Brain microvascular endothelial cell (primary cell): ENCODE data around the gene SDK1.

Source experiments
- DNase-seq: peaks from one replicate; pipeline ENCODE4 v3.0.0-alpha.2; 2020
- H3K27ac ChIP-seq: fragments of 250-450 bp; sonication (Bioruptor Pico); 2 replicates; pipeline ENCODE4 v1.5.1; 2020; ENCODE audit warnings: mild to moderate bottlenecking, moderate library complexity
- H3K27me3 ChIP-seq: fragments of 250-450 bp; sonication (Bioruptor Pico); replicated peaks from 2 replicates; pipeline ENCODE4 v1.5.1; 2020; ENCODE audit warnings: mild to moderate bottlenecking
- H3K36me3 ChIP-seq: fragments of 250-450 bp; sonication (Bioruptor Pico); replicated peaks from 2 replicates; pipeline ENCODE4 v1.5.1; 2020; ENCODE audit warnings: mild to moderate bottlenecking
- H3K4me3 ChIP-seq: 2 replicates; pipeline ENCODE4 v1.5.1; 2011; ENCODE audit warnings: low read depth, mild to moderate bottlenecking, control low read depth, low read length, moderate library complexity
- in situ Hi-C: cut with HindIII; loops from 2 replicates; pipeline ENCODE4 v1.10.0; 2017; ENCODE audit warnings: low sequenced_read_pairs, low pct_ligation_motif_present
- TF ChIP-seq, protein P1 (sequence below): IDR thresholded peaks from 2 replicates; pipeline ENCODE4 v1.5.1; 2011; ENCODE audit warnings: low read depth, mild to moderate bottlenecking, moderate library complexity, low read length, control low read depth, inconsistent platforms; ENCODE audit errors: missing control alignments

Gene SDK1

GRCh38 chr7:3280445-3280844 lies 20.6 kb upstream of the SDK1 start:
- in situ Hi-C loops: no loop called here

DNA sequence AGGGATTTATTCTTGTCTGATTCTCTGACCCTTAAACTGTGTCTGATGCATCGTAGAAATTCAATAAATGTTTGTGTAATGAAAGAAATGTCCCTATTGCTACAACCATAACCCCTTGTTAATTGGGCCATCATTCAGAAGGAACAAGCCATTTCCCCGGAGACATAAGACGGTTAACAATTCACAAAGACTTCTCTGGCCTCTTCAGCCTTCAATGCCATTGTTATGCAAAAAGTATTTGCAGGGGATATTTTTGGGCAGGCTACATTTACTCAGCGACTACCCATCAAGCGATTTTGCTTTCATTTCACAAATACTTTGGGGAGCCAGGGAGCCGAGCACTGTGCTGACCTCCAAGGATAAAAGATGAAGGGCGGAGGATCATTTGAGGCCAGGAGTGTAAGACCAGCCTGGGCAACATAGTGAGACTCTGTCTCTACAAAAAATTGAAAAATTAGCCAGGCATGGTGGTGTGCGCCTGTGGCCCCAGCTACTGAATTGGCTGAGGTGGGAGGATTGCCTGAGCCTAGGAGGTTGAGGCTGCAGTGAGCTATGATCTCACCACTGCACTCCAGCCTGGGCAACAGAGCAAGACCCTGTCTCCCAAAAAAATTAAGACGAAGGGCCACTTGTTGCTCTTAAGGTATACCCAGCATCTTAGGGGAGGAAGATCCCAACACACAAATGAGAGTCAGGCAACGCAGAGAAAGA lies 20.0 kb upstream of the SDK1 start:
- H3K27ac ChIP-seq: no peak overlapping the region
- H3K27me3 ChIP-seq: no peaks in the 10 kb centered on the region
- in situ Hi-C loops: no loop called here
- TF ChIP-seq, protein P1, sequence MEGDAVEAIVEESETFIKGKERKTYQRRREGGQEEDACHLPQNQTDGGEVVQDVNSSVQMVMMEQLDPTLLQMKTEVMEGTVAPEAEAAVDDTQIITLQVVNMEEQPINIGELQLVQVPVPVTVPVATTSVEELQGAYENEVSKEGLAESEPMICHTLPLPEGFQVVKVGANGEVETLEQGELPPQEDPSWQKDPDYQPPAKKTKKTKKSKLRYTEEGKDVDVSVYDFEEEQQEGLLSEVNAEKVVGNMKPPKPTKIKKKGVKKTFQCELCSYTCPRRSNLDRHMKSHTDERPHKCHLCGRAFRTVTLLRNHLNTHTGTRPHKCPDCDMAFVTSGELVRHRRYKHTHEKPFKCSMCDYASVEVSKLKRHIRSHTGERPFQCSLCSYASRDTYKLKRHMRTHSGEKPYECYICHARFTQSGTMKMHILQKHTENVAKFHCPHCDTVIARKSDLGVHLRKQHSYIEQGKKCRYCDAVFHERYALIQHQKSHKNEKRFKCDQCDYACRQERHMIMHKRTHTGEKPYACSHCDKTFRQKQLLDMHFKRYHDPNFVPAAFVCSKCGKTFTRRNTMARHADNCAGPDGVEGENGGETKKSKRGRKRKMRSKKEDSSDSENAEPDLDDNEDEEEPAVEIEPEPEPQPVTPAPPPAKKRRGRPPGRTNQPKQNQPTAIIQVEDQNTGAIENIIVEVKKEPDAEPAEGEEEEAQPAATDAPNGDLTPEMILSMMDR: no peak
- H3K4me3 ChIP-seq: no peak overlapping the region
- no peaks in the 10 kb centered on the region for H3K36me3 ChIP-seq
- DNase-seq: no peak

More at GRCh38 chr7:3280445-3280844, 20.6 kb upstream of the SDK1 start:
- no peak overlapping the region for H3K4me3 ChIP-seq
- TF ChIP-seq, protein P1: no peak
- DNase-seq: no peak
- no peaks in the 10 kb centered on the region for H3K36me3 ChIP-seq
- no peak overlapping the region for H3K27ac ChIP-seq
- H3K27me3 ChIP-seq: no peaks in the 10 kb centered on the region

GRCh38 chr7:3282457-3282856 lies 18.6 kb upstream of the SDK1 start:
- H3K27me3 ChIP-seq: no peaks in the 10 kb centered on the region
- in situ Hi-C loops: no loop called here
- TF ChIP-seq, protein P1: no peak
- no peak overlapping the region for H3K27ac ChIP-seq
- no peak overlapping the region for H3K4me3 ChIP-seq
- no peaks in the 10 kb centered on the region for H3K36me3 ChIP-seq
- DNase-seq: no peak

- DNase-seq: no peak
- H3K36me3 ChIP-seq: no peaks in the 10 kb centered on the region
- no peak overlapping the region for H3K4me3 ChIP-seq
- no peaks in the 10 kb centered on the region for H3K27me3 ChIP-seq
- TF ChIP-seq, protein P1: no peak
- no peak overlapping the region for H3K27ac ChIP-seq
- in situ Hi-C loops: no loop called here
These were observed 17.8 kb upstream of the SDK1 start for GRCh38 chr7:3283130-3283704.

GRCh38 chr7:3285652-3286051 lies 15.4 kb upstream of the SDK1 start:
- in situ Hi-C loops: no loop called here
- no peak overlapping the region for H3K4me3 ChIP-seq
- TF ChIP-seq, protein P1: no peak

More at GRCh38 chr7:3285652-3286051, 15.4 kb upstream of the SDK1 start:
- no peak for DNase-seq
- H3K27ac ChIP-seq: no peak overlapping the region
- no peaks in the 10 kb centered on the region for H3K36me3 ChIP-seq
- H3K27me3 ChIP-seq: no peaks in the 10 kb centered on the region
